H1 (cell line): ENCODE results near the gene TNIP1. TPM values are rescaled to one million over a fixed set of nuclear protein-coding genes. Genes with fewer than 3 reads are reported as not detected.

Experiments used
- CTCF ChIA-PET: fragments of 300-600 bp; sonication (Branson Sonifier 250); formaldehyde crosslinking; loops from one replicate; lab custom pipeline; 2021; ENCODE audit not compliant: partially characterized antibody; lab: Charles Lee
- POLR2A ChIA-PET: fragments of 300-600 bp; sonication (Branson Sonifier 250); formaldehyde crosslinking; loops from one replicate; lab custom pipeline; 2021; ENCODE audit warnings: inconsistent platforms; ENCODE audit not compliant: partially characterized antibody; lab: Charles Lee
- DNase-seq, 2 experiments: peaks; one replicate each; pipeline versions ENCODE4 v3.0.0 to v3.0.0-alpha.2; 2010 to 2022; ENCODE audit warnings: low spot score in 2 of 2, low read depth in 1 of 2, mixed read lengths in 1 of 2
- FAIRE-seq: peaks from 2 replicates; lab custom pipeline; 2011; peaks lifted over from hg19 to GRCh38; lab: Jason Lieb, UNC
- H2AFZ ChIP-seq: 2 replicates; pipeline ENCODE4 v1.8.1; 2012; ENCODE audit warnings: low read length, inconsistent platforms
- H2AK5ac ChIP-seq: 2 replicates; pipeline ENCODE4 v1.6.1; 2013; ENCODE audit warnings: low read depth, low read length
- H2BK120ac ChIP-seq: replicated peaks from 2 replicates; pipeline ENCODE3; 2013; ENCODE audit warnings: low read depth, low read length, inconsistent platforms
- H2BK12ac ChIP-seq: 2 replicates; pipeline ENCODE4 v1.6.1; 2013; ENCODE audit warnings: low read depth, low read length
- H2BK15ac ChIP-seq: 2 replicates; pipeline ENCODE4 v1.6.1; 2013; ENCODE audit warnings: low read length
- H2BK20ac ChIP-seq: 2 replicates; pipeline ENCODE4 v1.6.1; 2013; ENCODE audit warnings: low read length
- H2BK5ac ChIP-seq: 2 replicates; pipeline ENCODE4 v1.6.1; 2013; ENCODE audit warnings: low read depth, low read length
- H3K14ac ChIP-seq: 2 replicates; pipeline ENCODE4 v1.6.1; 2013; ENCODE audit warnings: inconsistent platforms; ENCODE audit not compliant: insufficient read length
- H3K18ac ChIP-seq: 2 replicates; pipeline ENCODE4 v1.6.1; 2013; ENCODE audit warnings: low read length; ENCODE audit errors: extremely low read depth
- H3K23ac ChIP-seq: 2 replicates; pipeline ENCODE4 v1.6.1; 2013; ENCODE audit warnings: inconsistent platforms; ENCODE audit not compliant: insufficient read length
- H3K23me2 ChIP-seq: 2 replicates; pipeline ENCODE4 v1.6.1; 2013; ENCODE audit warnings: low read depth, low read length
- H3K27ac ChIP-seq: 2 replicates; pipeline ENCODE4 v1.6.1; 2011; ENCODE audit warnings: low read depth, low read length, inconsistent platforms
- H3K27me3 ChIP-seq, 4 experiments: replicated peaks in 1 of 4; 1 replicate in 1 of 4; 2 replicates in 3 of 4; pipeline versions ENCODE4 v1.6.1 to v1.8.1; 2011 to 2013; ENCODE audit warnings: low read length in 3 of 4, mild to moderate bottlenecking in 3 of 4, inconsistent platforms in 2 of 4, mixed read lengths in 2 of 4, moderate library complexity in 1 of 4; ENCODE audit not compliant: control insufficient read depth in 3 of 4, insufficient read depth in 3 of 4; ENCODE audit errors: extremely low read depth in 1 of 4
- H3K36me3 ChIP-seq, 4 experiments: 2 replicates each; pipeline versions ENCODE4 v1.6.1 to v1.8.1; 2011 to 2013; ENCODE audit warnings: mild to moderate bottlenecking in 4 of 4, low read length in 3 of 4, moderate library complexity in 2 of 4, control low read depth in 1 of 4, inconsistent platforms in 1 of 4; ENCODE audit not compliant: insufficient read depth in 4 of 4, control insufficient read depth in 2 of 4
- H3K4ac ChIP-seq: replicated peaks from 2 replicates; pipeline ENCODE3; 2013; ENCODE audit warnings: low read length, low read depth, mixed read lengths, inconsistent platforms; ENCODE audit not compliant: insufficient read length
- H3K4me1 ChIP-seq, 4 experiments: replicated peaks in 1 of 4; 1 replicate in 1 of 4; 2 replicates in 3 of 4; pipeline versions ENCODE4 v1.6.1 to v1.8.1; 2011 to 2013; ENCODE audit warnings: low read length in 3 of 4, inconsistent platforms in 2 of 4, mixed read lengths in 1 of 4; ENCODE audit not compliant: insufficient read depth in 4 of 4, control insufficient read depth in 3 of 4
- H3K4me2 ChIP-seq, 2 experiments: 2 replicates each; pipeline versions ENCODE4 v1.6.1 to v1.8.1; 2011 to 2013; ENCODE audit warnings: low read depth in 2 of 2, low read length in 2 of 2, control low read depth in 1 of 2, inconsistent platforms in 1 of 2, mild to moderate bottlenecking in 1 of 2; ENCODE audit not compliant: insufficient read depth in 1 of 2
- H3K4me3 ChIP-seq, 4 experiments: fragments of 200-600, 300-600 bp in 1 of 4; sonication (generic), shearing (Covaris generic), sonication (Bioruptor Twin) in 1 of 4; 2 replicates each; pipeline versions ENCODE4 v1.5.1 to v1.8.1; 2011 to 2016; ENCODE audit warnings: low read length in 4 of 4, low read depth in 3 of 4, control low read depth in 2 of 4, inconsistent platforms in 2 of 4, mild to moderate bottlenecking in 2 of 4, mixed read lengths in 1 of 4, moderate library complexity in 1 of 4; ENCODE audit not compliant: insufficient read depth in 2 of 4; ENCODE audit errors: extremely low read depth in 1 of 4
- H3K56ac ChIP-seq: replicated peaks from 2 replicates; pipeline ENCODE3; 2013; ENCODE audit warnings: low read depth, mild to moderate bottlenecking, mixed read lengths, low read length, inconsistent platforms; ENCODE audit not compliant: insufficient read length
- H3K79me1 ChIP-seq: 2 replicates; pipeline ENCODE4 v1.6.1; 2013; ENCODE audit warnings: low read depth, low read length, control low read depth
- H3K79me2 ChIP-seq, 2 experiments: 2 replicates each; pipeline versions ENCODE4 v1.6.1 to v1.8.1; 2012 to 2013; ENCODE audit warnings: low read length in 2 of 2, mild to moderate bottlenecking in 2 of 2, inconsistent platforms in 1 of 2; ENCODE audit not compliant: insufficient read depth in 2 of 2, control insufficient read depth in 1 of 2
- H3K9ac ChIP-seq, 4 experiments: replicated peaks in 1 of 4; 1 replicate in 1 of 4; 2 replicates in 3 of 4; pipeline versions ENCODE4 v1.6.1 to v1.8.1; 2011 to 2013; ENCODE audit warnings: low read depth in 3 of 4, low read length in 3 of 4, control low read depth in 2 of 4, mild to moderate bottlenecking in 2 of 4, moderate library complexity in 2 of 4, inconsistent platforms in 1 of 4; ENCODE audit errors: extremely low read depth in 1 of 4
- H3K9me3 ChIP-seq, 2 experiments: 2 replicates each; pipeline versions ENCODE4 v1.6.1 to v1.8.1; 2012 to 2013; ENCODE audit warnings: mild to moderate bottlenecking in 2 of 2, moderate library complexity in 2 of 2, control low read depth in 1 of 2, inconsistent platforms in 1 of 2, low read depth in 1 of 2, low read length in 1 of 2, mixed read lengths in 1 of 2; ENCODE audit not compliant: insufficient read depth in 2 of 2
- H4K20me1 ChIP-seq, 2 experiments: replicated peaks in 1 of 2; 2 replicates each; pipeline versions ENCODE3 to v1.8.1; 2011 to 2013; ENCODE audit warnings: inconsistent platforms in 2 of 2, low read length in 2 of 2, mild to moderate bottlenecking in 1 of 2; ENCODE audit not compliant: insufficient read depth in 2 of 2, control insufficient read depth in 1 of 2
- H4K5ac ChIP-seq: 2 replicates; pipeline ENCODE4 v1.6.1; 2013; ENCODE audit warnings: low read length, low read depth, mixed read lengths, inconsistent platforms; ENCODE audit not compliant: insufficient read length
- H4K8ac ChIP-seq: 2 replicates; pipeline ENCODE4 v1.8.0; 2013; ENCODE audit warnings: mild to moderate bottlenecking, moderate library complexity, low read length, inconsistent platforms; ENCODE audit not compliant: insufficient read depth; ENCODE audit errors: extremely low read depth
- H4K91ac ChIP-seq: replicated peaks from 2 replicates; pipeline ENCODE3; 2013; ENCODE audit warnings: low read length, mixed read lengths, inconsistent platforms; ENCODE audit not compliant: insufficient read length
- CTBP2 ChIP-seq: IDR thresholded peaks from 2 replicates; pipeline ENCODE4 v1.7.0; 2011; ENCODE audit warnings: borderline replicate concordance, mild to moderate bottlenecking, moderate library complexity, mixed read lengths, low read length; ENCODE audit not compliant: insufficient read depth, insufficient read length
- KDM5A ChIP-seq: fragments of 200-600 bp; IDR thresholded peaks from 2 replicates; pipeline ENCODE4 v1.7.1; 2012; ENCODE audit warnings: mild to moderate bottlenecking, low read length, inconsistent platforms, mixed read lengths
- POLR2A ChIP-seq, 2 experiments: IDR thresholded peaks; 1 replicate in 1 of 2; 2 replicates in 1 of 2; pipeline ENCODE4 v1.6.1; 2011; ENCODE audit warnings: low read depth in 2 of 2, low read length in 2 of 2, mild to moderate bottlenecking in 2 of 2; ENCODE audit errors: control extremely low read depth in 1 of 2
- SIN3A ChIP-seq, 2 experiments: IDR thresholded peaks in 1 of 2; conservative IDR thresholded peaks in 1 of 2; 2 replicates each; pipeline ENCODE4 v1.6.1; 2011 to 2012; ENCODE audit warnings: low read length in 2 of 2, improper control_type of control experiment in 1 of 2, low read depth in 1 of 2, mild to moderate bottlenecking in 1 of 2
- SIX5 ChIP-seq: IDR thresholded peaks from 2 replicates; pipeline ENCODE4 v1.6.1; 2011; ENCODE audit warnings: mild to moderate bottlenecking, low read depth, low read length
- TBP ChIP-seq: IDR thresholded peaks from 2 replicates; pipeline ENCODE4 v1.6.1; 2011; ENCODE audit warnings: low read depth, low read length, improper control_type of control experiment
- TEAD4 ChIP-seq: IDR thresholded peaks from 2 replicates; pipeline ENCODE4 v1.6.1; 2012; ENCODE audit warnings: low read depth, low read length, inconsistent platforms, mixed read lengths
- YY1 ChIP-seq: IDR thresholded peaks from 2 replicates; pipeline ENCODE4 v1.6.1; 2011; ENCODE audit warnings: low read depth, mild to moderate bottlenecking, low read length
- WGBS, 2 experiments: shearing (Covaris generic) in 1 of 2; methylation state at CpG; one replicate each; pipeline versions ENCODE4 v1.1.6 to v1.1.7; 2013 to 2015; ENCODE audit warnings: low lambda C conversion rate in 2 of 2, mixed read lengths in 2 of 2, inconsistent platforms in 1 of 2, low coverage in 1 of 2, missing lambda C conversion rate in 1 of 2; ENCODE audit not compliant: insufficient replicate concordance in 2 of 2, insufficient coverage in 1 of 2, insufficient read length in 1 of 2; ENCODE audit errors: extremely low coverage in 1 of 2, missing lambda C conversion rate in 1 of 2; 5-methylcytosine and 5-hydroxymethylcytosine counted together
- long read RNA-seq, 2 experiments: library from RNA in 1 of 2; library from capped mRNA in 1 of 2; stranded (forward); transcript quantifications; one replicate each; pipeline ENCODE4 v2.0.0, GENCODE V29; 2021; ENCODE audit warnings: inconsistent platforms in 1 of 2
- polyA minus RNA-seq, 3 experiments: library from RNA; depleted of rRNA, polyadenylated mRNA; stranded (reverse); fragments of >200 nt; gene quantifications; 1 replicate in 2 of 3; 2 replicates in 1 of 3; pipeline ENCODE4 v1.2.3, GENCODE V29; 2011
- polyA plus RNA-seq, 7 experiments: library from polyadenylated mRNA; depleted of rRNA in 3 of 7; stranded (reverse) in 5 of 7; unstranded in 2 of 7; fragments of >200 nt in 5 of 7; fragments of 200-250 nt in 2 of 7; gene quantifications; 1 replicate in 5 of 7; 2 replicates in 1 of 7; 4 replicates in 1 of 7; pipeline versions ENCODE4 v1.2.1 to v1.2.3, GENCODE V29; 2011 to 2013; ENCODE audit warnings: missing spikeins in 2 of 7, mixed read lengths in 2 of 7
- total RNA-seq: library from RNA; stranded (reverse); fragmentation: NEBNext Ultra II Directional; extraction: Animal tissue kit (Norgen Biotek cat#: 25700); gene quantifications from 2 replicates; pipeline ENCODE4 v1.2.1, GENCODE V29; 2021

TNIP1 gene
- 31.9 and 33.9 TPM in 2 replicates for total RNA-seq
- 14.2 and 19.2 TPM in 2 replicates for polyA plus RNA-seq (2011; rRNA removed)
- polyA plus RNA-seq (2011; cell fraction: cytosol; rRNA removed), result 23.3 TPM
- 28.8 TPM for polyA plus RNA-seq (2011; cell fraction: nucleus; rRNA removed)
- polyA plus RNA-seq (2012, experiment 1 of 2), result 23.3 to 34.6 TPM (median 31.3 TPM) in 4 replicates
- 28.0 TPM for polyA plus RNA-seq (2012, experiment 2 of 2)
- 15.3 TPM for polyA plus RNA-seq (2013, experiment 1 of 2)
- polyA plus RNA-seq (2013, experiment 2 of 2), result 15.4 TPM
- 18.7 and 25.1 TPM in 2 replicates for polyA minus RNA-seq (2011; rRNA and poly(A)+ RNA removed)
- 28.8 TPM for polyA minus RNA-seq (2011; cell fraction: cytosol; rRNA and poly(A)+ RNA removed)
- polyA minus RNA-seq (2011; cell fraction: nucleus; rRNA and poly(A)+ RNA removed), result 28.5 TPM
- long read RNA-seq, experiment 1, transcript TNIP1-215 (6 exons, 1,394 nt), result major isoform, 8 of 29 reads
- long read RNA-seq, experiment 1, partial matches to known transcripts, result 9 of 29 reads
- long read RNA-seq, experiment 1, other reads (novel, unspliced or antisense), result 12 of 29 reads
- long read RNA-seq, experiment 2, partial matches to known transcripts, result 2 of 4 reads
- long read RNA-seq, experiment 2, other reads (novel, unspliced or antisense), result 1 of 4 reads

- H3K9ac ChIP-seq, result peak within 1 kb of the TSS; percentile 63 to 85 (median 66); a peak in 6 of 7 replicates
- peaks cover 3 to 25% of the 10 kb centered on the region in 2 experiments; a peak in 3 of 4 replicates for H3K79me2 ChIP-seq
- H3K4ac ChIP-seq, result no peak within 1 kb of the TSS
- FAIRE-seq (no peak), DNase-seq (peak; percentile 53 to 92)
- WGBS, 2 experiments, result 2% methylated on average over 50 of the region's 86 CpGs; no CpG with 5 or more reads in 1 of the 2 experiments
- H3K27ac ChIP-seq, result peak within 1 kb of the TSS; percentile 71
- H3K27me3 ChIP-seq, result no peaks in the 10 kb centered on the region
- no peaks in the 10 kb centered on the region for H4K20me1 ChIP-seq
- no peaks in the 10 kb centered on the region for H3K9me3 ChIP-seq
- no peak within 1 kb of the TSS for H2BK20ac ChIP-seq
- peaks cover 1 to 6% (median 4%) of the 10 kb centered on the region in 4 experiments for H3K4me1 ChIP-seq
- peaks cover 5% of the 10 kb centered on the region; the same call in 1 of the 2 replicates for H3K79me1 ChIP-seq
- peak within 1 kb of the TSS; percentile 13; the same call in 1 of the 2 replicates for H2BK12ac ChIP-seq
- ChIA-PET CTCF (interaction anchor here (0.8 to 28.6 kb wide), 15 partner anchors 9 to 158 kb away, joined by 3 to 442 read pairs (median 7); no protein-coding TSS in a partner anchor), POLR2A (interaction anchor here (1.1 to 1.8 kb wide), 7 partner anchors 10 to 61 kb away, joined by 3 to 4 read pairs (median 4); partner anchors contain the start of gene GPX3)
- peak within 1 kb of the TSS; percentile 71 to 93 (median 80) for H3K4me3 ChIP-seq
- H3K36me3 ChIP-seq, result no peaks in the 10 kb centered on the region
- H2AFZ ChIP-seq, result peak within 1 kb of the TSS; percentile 82
- no peak within 1 kb of the TSS for H2BK15ac ChIP-seq
- H4K91ac ChIP-seq, result peak within 1 kb of the TSS; percentile 71
- no peak within 1 kb of the TSS for H2BK120ac ChIP-seq
- H3K23me2 ChIP-seq, result peaks cover 3% of the 10 kb centered on the region
- H2AK5ac ChIP-seq, result no peak within 1 kb of the TSS; the same call in 1 of the 2 replicates
- no peak within 1 kb of the TSS for H3K14ac ChIP-seq
- peak within 1 kb of the TSS; percentile 10; the same call in 1 of the 2 replicates for H3K18ac ChIP-seq
- peak within 1 kb of the TSS; percentile 76 for H4K5ac ChIP-seq
- peak within 1 kb of the TSS; percentile 93 for H4K8ac ChIP-seq
- peak within 1 kb of the TSS; percentile 89; the same call in 1 of the 2 replicates for H2BK5ac ChIP-seq
- H3K23ac ChIP-seq, result no peak within 1 kb of the TSS
- peak within 1 kb of the TSS; percentile 83 to 91 for H3K4me2 ChIP-seq
- H3K56ac ChIP-seq, result no peak within 1 kb of the TSS
- TF ChIP-seq CTBP2 (peak; percentile 62), SIN3A (conservative IDR thresholded peaks at IDR 0.05 in 1 of 2, IDR thresholded peaks at IDR 0.05 in 1 of 2; ENCODE audit: low read depth in 1 of 2, low read length in 2 of 2) (no peak), YY1 (no peak), KDM5A (no peak), TBP (peak; percentile 14; the same call in 1 of the 2 replicates), POLR2A (IDR thresholded peaks at IDR 0.05; ENCODE audit: control extremely low read depth in 1 of 2, low read depth in 2 of 2, low read length in 2 of 2) (peak; percentile 22 to 31; a peak in 1 of 3 replicates), TEAD4 (0 out of 2 replicates have a peak, but pooled peaks have one; percentile 7), SIX5 (no peak)
These were observed at the start of gene TNIP1 for GRCh38 chr5:151080613-151081430. TSS of gene TNIP1 (minus strand) at chr5:151081034. CDS start at chr5:151065095, 15,939 bp downstream.
